ENCODE results near the gene SLC4A8.

DNA sequence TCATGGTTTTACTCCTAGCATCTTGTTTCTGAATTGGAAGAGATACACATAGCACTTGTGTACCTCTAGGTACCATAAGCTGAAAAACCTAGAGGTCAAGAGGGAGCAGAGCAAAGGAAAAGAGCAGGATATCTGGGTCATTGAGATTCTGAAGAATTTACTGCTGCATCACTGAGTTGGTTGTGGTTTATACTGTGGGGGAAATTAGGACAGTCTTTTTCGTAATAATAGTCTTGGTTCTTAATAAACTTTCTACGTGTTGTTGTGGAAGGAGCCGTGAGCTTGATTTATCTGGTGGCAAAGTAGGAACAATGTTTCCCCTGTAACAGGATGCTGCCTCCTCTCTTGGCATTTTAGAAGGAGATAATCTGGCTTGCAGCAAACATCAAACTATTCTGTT lies 80.2 kb downstream of the SLC4A8 start:
- TF ChIP-seq, protein P1, sequence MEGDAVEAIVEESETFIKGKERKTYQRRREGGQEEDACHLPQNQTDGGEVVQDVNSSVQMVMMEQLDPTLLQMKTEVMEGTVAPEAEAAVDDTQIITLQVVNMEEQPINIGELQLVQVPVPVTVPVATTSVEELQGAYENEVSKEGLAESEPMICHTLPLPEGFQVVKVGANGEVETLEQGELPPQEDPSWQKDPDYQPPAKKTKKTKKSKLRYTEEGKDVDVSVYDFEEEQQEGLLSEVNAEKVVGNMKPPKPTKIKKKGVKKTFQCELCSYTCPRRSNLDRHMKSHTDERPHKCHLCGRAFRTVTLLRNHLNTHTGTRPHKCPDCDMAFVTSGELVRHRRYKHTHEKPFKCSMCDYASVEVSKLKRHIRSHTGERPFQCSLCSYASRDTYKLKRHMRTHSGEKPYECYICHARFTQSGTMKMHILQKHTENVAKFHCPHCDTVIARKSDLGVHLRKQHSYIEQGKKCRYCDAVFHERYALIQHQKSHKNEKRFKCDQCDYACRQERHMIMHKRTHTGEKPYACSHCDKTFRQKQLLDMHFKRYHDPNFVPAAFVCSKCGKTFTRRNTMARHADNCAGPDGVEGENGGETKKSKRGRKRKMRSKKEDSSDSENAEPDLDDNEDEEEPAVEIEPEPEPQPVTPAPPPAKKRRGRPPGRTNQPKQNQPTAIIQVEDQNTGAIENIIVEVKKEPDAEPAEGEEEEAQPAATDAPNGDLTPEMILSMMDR (conservative IDR thresholded peaks at IDR 0.05) = no peak
- TF ChIP-seq ZFX (IDR thresholded peaks at IDR 0.05) = no peak
